RWPE1 (cell line): ENCODE measurements around the gene MERTK.

Experiments used
- CTCF ChIA-PET: fragments of 350-600 bp; sonication (Branson Sonifier 250); formaldehyde crosslinking; extraction: SDS; loops from one replicate; lab custom pipeline; 2021; lab: Yijun Ruan, JAX
- POLR2A ChIA-PET: fragments of 400-600 bp; formaldehyde crosslinking; extraction: SDS; loops from one replicate; lab custom pipeline; 2020; ENCODE audit warnings: antibody characterized with exemption; ENCODE audit not compliant: low non-redundant PET; lab: Yijun Ruan, JAX
- DNase-seq: peaks from one replicate; pipeline ENCODE4 v3.0.0; 2012; ENCODE audit warnings: low spot score
- H3K27ac ChIP-seq: fragments of 450-650 bp; 2 replicates; pipeline ENCODE4 v1.5.1; 2017
- TF ChIP-seq, protein P1 (sequence below): fragments of 450-650 bp; conservative IDR thresholded peaks from 2 replicates; pipeline ENCODE4 v1.5.1; 2017; ENCODE audit warnings: low read depth, mild to moderate bottlenecking

Gene MERTK

DNA sequence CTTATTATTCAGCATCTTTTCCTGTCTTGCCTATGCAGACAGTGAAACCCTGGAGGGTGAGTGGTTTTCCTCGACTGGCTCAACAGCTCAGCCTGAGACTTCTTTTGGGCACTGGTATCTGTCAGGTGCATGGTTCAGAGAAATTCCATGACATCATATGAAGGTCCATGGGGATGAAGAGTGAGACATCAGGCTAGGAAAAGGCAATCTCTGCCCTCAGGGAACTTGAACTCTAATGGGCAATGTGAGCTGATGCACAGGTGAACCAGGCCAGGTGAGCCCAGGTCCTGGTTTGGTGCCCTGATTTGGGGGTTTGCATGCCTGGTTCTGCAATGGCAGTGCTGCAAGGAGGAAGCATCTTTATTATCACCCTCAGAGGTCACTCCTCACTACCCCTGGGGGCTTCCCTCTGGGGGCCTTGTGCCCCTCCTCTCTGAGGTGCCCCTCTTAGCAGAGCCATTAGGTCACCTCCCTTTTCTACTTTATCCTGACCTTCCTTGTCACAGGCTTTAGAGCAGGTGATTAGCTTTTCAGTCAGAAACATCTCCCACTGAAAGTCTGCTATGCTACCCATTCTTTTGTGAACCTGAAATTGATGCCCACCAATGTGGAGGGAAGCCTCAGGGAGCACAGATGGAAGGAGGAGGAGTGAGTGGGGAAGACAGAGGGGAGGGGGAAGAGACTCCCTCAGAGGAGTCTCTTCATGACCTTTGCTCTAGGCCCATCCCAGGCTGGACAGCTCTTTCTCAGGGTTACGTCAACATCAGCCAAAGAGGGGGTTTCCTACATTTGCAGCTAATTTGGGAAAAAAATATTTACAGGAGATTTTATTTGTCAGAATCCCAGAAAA is 47.3 kb downstream of the MERTK start:
- ChIA-PET CTCF (interaction anchor here (0.9 kb wide), 1 partner anchor 30 kb away, joined by 4 read pairs; no protein-coding TSS in a partner anchor), POLR2A (no interaction called here)
- no peak for DNase-seq
- H3K27ac ChIP-seq: no peak overlapping the region
- TF ChIP-seq, protein P1, sequence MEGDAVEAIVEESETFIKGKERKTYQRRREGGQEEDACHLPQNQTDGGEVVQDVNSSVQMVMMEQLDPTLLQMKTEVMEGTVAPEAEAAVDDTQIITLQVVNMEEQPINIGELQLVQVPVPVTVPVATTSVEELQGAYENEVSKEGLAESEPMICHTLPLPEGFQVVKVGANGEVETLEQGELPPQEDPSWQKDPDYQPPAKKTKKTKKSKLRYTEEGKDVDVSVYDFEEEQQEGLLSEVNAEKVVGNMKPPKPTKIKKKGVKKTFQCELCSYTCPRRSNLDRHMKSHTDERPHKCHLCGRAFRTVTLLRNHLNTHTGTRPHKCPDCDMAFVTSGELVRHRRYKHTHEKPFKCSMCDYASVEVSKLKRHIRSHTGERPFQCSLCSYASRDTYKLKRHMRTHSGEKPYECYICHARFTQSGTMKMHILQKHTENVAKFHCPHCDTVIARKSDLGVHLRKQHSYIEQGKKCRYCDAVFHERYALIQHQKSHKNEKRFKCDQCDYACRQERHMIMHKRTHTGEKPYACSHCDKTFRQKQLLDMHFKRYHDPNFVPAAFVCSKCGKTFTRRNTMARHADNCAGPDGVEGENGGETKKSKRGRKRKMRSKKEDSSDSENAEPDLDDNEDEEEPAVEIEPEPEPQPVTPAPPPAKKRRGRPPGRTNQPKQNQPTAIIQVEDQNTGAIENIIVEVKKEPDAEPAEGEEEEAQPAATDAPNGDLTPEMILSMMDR: no peak

DNA sequence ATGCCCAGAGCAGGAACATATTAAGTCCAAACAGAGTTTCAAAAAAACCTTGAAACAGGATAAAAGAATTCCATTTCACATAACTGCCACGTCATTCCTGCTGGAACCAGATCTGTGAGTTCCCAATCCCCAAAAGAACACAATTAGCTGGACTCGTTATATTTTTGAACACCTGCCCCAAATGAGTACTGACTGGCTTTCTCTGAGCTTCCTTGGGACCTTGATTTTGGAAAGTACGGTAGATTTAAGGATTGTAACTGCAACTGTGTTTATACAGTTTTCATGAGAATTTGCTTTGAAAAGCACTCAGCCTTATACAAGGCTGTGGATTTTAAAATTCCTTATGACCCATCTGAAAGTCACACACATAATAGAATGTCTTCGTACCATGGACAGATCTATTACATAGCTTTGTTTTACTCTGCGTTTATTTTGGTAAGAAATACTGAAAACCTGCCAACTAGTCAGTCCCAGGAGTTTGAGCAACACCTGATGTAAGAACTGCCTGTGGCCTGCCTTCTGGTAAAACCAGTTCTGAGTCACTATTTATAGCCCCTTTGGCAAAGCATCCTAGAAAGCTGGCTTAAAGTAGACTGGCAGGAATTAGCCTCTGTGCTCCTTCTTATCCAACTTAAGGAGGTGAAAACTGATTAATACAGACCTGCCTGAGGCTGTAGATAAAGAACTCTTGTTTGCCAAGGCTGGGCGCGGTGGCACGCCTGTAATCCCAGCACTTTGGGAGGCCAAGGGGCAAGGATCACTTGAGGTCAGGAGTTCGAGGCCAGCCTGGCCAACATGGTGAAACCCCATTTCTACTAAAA is 48.1 kb downstream of the MERTK start:
- peak overlapping the region; percentile 74 for H3K27ac ChIP-seq
- DNase-seq: peak; percentile 88
- TF ChIP-seq, protein P1: no peak
- POLR2A ChIA-PET: no interaction called here
- CTCF ChIA-PET: interaction anchor here (0.6 to 0.9 kb wide), 3 partner anchors 29 to 1305 kb away, joined by 4 to 8 read pairs (median 4); no protein-coding TSS in a partner anchor

DNA sequence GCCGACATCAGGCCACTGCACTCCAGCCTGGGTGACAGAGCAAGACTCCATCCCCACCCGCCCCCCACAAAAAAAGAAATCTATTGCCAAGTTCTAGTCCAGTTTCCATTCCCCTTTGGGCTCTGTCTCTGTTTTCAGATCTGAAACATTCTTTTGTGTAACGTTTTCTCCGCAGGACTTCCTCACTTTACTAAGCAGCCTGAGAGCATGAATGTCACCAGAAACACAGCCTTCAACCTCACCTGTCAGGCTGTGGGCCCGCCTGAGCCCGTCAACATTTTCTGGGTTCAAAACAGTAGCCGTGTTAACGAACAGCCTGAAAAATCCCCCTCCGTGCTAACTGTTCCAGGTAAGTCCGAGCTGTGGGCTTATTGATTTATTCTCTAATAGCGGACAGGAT is 48.8 kb downstream of the MERTK start:
- DNase-seq: no peak
- CTCF ChIA-PET: interaction anchor here (0.6 kb wide), 1 partner anchor 695 kb away, joined by 8 read pairs; no protein-coding TSS in a partner anchor
- POLR2A ChIA-PET: no interaction called here
- peak overlapping the region; percentile 74 for H3K27ac ChIP-seq
- TF ChIP-seq, protein P1: no peak

DNA sequence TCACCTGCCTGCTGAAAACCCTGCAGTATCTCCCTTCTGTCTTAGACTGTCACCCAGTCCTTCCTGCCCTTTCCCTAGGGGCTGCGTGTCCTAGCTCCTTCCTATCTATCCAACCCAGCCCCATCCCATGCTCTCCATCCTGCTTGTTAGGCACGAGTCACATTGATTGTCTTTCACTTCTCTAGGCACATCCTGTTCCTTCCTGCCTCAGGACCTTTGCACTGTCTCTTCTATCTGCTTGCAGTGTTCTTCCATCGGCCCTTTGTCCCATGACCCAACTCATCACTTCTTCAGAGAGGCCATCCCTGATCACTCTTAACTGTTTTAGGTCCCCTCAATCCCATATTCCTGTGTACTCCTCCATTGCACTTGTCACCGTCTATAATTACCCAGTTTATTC is 50.4 kb downstream of the MERTK start:
- TF ChIP-seq, protein P1: no peak
- DNase-seq: no peak

DNA sequence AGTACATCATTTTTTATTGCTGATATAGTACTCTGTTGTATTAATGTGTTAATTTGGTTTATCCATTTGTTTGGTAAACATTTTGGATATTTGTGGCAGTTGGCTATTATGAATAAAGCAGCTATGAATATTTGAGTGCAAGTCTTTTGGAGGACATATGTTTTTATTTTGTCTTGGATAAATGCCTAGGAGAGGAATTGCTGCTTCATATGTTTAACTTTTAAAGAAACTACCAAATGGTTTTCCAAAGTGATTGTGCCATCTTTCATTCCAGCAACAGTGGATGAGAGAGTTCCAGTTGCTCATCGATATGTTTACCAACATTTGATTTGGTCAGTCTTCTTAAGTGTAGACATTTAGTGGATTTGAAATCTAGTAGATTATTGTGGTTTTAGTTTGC is 51.8 kb downstream of the MERTK start:
- POLR2A ChIA-PET: no interaction called here
- no peak overlapping the region for H3K27ac ChIP-seq
- CTCF ChIA-PET: no interaction called here
- DNase-seq: no peak
- TF ChIP-seq, protein P1: no peak

More for the DNA sequence above, 50.4 kb downstream of the MERTK start:
- ChIA-PET POLR2A (no interaction called here), CTCF (no interaction called here)
- H3K27ac ChIP-seq: no peak overlapping the region

DNA sequence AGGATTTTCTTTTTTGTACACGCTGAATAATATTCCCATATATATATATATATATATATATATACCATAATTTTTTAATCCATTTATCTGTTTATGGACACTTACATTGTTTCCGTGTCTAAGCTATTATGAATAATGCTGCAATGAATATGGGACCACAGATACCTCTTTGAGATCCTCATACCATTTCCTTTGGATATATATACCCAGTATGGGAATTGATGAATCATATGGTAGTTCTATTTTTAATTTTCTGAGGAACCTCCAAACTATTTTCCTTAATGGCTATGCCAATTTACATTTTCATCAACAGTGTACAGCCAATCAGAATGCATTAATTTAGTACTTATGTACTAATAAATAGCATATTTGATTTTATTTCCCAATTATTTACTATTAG is 53.1 kb downstream of the MERTK start:
- POLR2A ChIA-PET: no interaction called here
- H3K27ac ChIP-seq: no peak overlapping the region
- CTCF ChIA-PET: no interaction called here
- TF ChIP-seq, protein P1: no peak
- DNase-seq: no peak
